HL-60 (cell line): ENCODE data around the gene CHAD.

Source experiments
- DNase-seq, 2 experiments: peaks; one replicate each; pipeline ENCODE4 v3.0.0-alpha.2; 2010 to 2020; ENCODE audit warnings: low read depth in 1 of 2, low spot score in 1 of 2
- H3K27ac ChIP-seq: fragments of 250-450 bp; sonication (Bioruptor Pico); replicated peaks from 2 replicates; pipeline ENCODE4 v1.5.1; 2020; ENCODE audit warnings: mild to moderate bottlenecking, moderate library complexity
- H3K27me3 ChIP-seq: fragments of 250-450 bp; sonication (Bioruptor Pico); 2 replicates; pipeline ENCODE4 v1.5.1; 2021; ENCODE audit warnings: mild to moderate bottlenecking, moderate library complexity; ENCODE audit not compliant: insufficient read depth, poor library complexity, severe bottlenecking
- H3K4me3 ChIP-seq: replicated peaks from 2 replicates; pipeline ENCODE4 v1.5.1; 2011; ENCODE audit warnings: mild to moderate bottlenecking, control low read depth, low read length; ENCODE audit not compliant: insufficient read depth
- GABPA ChIP-seq: IDR thresholded peaks from 2 replicates; pipeline ENCODE4 v1.6.1; 2012; ENCODE audit warnings: low read depth
- POLR2AphosphoS5 ChIP-seq: IDR thresholded peaks from 2 replicates; pipeline ENCODE4 v1.6.1; 2012; ENCODE audit warnings: low read depth
- SPI1 ChIP-seq: IDR thresholded peaks from 2 replicates; pipeline ENCODE4 v1.6.1; 2012; ENCODE audit warnings: low read depth, mild to moderate bottlenecking, borderline replicate concordance
- TF ChIP-seq, protein P1 (sequence below): IDR thresholded peaks from one replicate; pipeline ENCODE4 v1.5.1; 2011; ENCODE audit warnings: low read length, control low read depth, inconsistent platforms; ENCODE audit not compliant: insufficient read depth
- TF ChIP-seq, protein P2 (sequence below): IDR thresholded peaks from 2 replicates; pipeline ENCODE4 v1.6.1; 2012; ENCODE audit warnings: low read depth; ENCODE audit not compliant: insufficient replicate concordance

Gene CHAD

GRCh38 chr17:50424996-50425681, 43.5 kb downstream of the CHAD start:
- no peak overlapping the region for H3K4me3 ChIP-seq
- DNase-seq = no peak
- no peak overlapping the region for H3K27ac ChIP-seq
- H3K27me3 ChIP-seq = no peaks in the 10 kb centered on the region
- TF ChIP-seq POLR2AphosphoS5 = no peak
- TF ChIP-seq, protein P1, sequence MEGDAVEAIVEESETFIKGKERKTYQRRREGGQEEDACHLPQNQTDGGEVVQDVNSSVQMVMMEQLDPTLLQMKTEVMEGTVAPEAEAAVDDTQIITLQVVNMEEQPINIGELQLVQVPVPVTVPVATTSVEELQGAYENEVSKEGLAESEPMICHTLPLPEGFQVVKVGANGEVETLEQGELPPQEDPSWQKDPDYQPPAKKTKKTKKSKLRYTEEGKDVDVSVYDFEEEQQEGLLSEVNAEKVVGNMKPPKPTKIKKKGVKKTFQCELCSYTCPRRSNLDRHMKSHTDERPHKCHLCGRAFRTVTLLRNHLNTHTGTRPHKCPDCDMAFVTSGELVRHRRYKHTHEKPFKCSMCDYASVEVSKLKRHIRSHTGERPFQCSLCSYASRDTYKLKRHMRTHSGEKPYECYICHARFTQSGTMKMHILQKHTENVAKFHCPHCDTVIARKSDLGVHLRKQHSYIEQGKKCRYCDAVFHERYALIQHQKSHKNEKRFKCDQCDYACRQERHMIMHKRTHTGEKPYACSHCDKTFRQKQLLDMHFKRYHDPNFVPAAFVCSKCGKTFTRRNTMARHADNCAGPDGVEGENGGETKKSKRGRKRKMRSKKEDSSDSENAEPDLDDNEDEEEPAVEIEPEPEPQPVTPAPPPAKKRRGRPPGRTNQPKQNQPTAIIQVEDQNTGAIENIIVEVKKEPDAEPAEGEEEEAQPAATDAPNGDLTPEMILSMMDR = no peak
- TF ChIP-seq, protein P2, sequence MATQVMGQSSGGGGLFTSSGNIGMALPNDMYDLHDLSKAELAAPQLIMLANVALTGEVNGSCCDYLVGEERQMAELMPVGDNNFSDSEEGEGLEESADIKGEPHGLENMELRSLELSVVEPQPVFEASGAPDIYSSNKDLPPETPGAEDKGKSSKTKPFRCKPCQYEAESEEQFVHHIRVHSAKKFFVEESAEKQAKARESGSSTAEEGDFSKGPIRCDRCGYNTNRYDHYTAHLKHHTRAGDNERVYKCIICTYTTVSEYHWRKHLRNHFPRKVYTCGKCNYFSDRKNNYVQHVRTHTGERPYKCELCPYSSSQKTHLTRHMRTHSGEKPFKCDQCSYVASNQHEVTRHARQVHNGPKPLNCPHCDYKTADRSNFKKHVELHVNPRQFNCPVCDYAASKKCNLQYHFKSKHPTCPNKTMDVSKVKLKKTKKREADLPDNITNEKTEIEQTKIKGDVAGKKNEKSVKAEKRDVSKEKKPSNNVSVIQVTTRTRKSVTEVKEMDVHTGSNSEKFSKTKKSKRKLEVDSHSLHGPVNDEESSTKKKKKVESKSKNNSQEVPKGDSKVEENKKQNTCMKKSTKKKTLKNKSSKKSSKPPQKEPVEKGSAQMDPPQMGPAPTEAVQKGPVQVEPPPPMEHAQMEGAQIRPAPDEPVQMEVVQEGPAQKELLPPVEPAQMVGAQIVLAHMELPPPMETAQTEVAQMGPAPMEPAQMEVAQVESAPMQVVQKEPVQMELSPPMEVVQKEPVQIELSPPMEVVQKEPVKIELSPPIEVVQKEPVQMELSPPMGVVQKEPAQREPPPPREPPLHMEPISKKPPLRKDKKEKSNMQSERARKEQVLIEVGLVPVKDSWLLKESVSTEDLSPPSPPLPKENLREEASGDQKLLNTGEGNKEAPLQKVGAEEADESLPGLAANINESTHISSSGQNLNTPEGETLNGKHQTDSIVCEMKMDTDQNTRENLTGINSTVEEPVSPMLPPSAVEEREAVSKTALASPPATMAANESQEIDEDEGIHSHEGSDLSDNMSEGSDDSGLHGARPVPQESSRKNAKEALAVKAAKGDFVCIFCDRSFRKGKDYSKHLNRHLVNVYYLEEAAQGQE = no peak
- TF ChIP-seq SPI1 = no peak
- no peak for TF ChIP-seq GABPA

DNA sequence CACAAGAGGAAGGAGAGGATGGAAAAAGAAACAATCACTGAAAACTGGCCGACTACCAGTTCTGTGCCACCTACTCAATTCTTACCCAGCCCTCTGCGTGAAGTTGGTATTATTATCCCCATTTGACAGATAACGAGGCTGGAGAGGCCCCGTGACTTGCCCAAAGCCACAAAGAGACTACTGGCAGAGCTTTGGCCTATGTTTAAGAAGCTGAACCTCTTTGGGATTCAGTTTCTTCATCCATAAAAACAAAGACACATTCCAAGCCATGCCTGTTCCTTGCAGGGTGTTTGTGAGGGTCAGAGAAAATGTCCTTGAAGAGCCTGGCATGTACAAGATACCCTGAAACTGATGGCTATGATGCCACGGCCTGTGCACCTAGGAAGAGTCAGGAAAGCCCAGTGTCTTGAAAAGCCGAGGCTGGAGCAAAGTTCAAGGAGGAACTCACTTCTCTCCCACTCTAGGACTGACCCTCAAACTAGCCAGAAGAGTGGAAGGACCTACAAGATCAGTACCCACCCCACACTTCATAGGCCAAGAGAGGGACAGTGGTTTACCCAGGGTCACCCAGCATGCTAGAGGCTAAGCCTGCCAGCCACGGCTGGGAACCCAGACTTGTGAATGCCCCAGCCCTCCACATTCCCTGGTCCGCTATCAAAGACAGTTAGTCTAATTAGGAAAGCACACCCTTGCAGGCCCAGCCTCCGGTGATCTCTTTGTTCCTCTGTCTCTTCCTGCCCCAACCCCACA, 44.3 kb downstream of the CHAD start:
- no peak overlapping the region for H3K27ac ChIP-seq
- no peaks in the 10 kb centered on the region for H3K27me3 ChIP-seq
- TF ChIP-seq, protein P1 = no peak
- TF ChIP-seq POLR2AphosphoS5 (no peak), GABPA (no peak), SPI1 (no peak)
- TF ChIP-seq, protein P2 = no peak
- H3K4me3 ChIP-seq = no peak overlapping the region
- no peak for DNase-seq

- no peak for TF ChIP-seq GABPA
- TF ChIP-seq, protein P1 = no peak
- no peak for TF ChIP-seq POLR2AphosphoS5
- TF ChIP-seq SPI1 = no peak
- TF ChIP-seq, protein P2 = no peak
- Histone ChIP-seq H3K27ac (no peak overlapping the region), H3K4me3 (no peak overlapping the region), H3K27me3 (no peaks in the 10 kb centered on the region)
- DNase-seq = peak in 1 of 2 experiments; percentile 28
Observed at GRCh38 chr17:50423553-50424159, 45.0 kb downstream of the CHAD start.
